Stimulated activated CD8-positive, alpha-beta memory T cell treated with anti-CD3 and anti-CD28 coated beads, Interleukin-15, amount 100 ng/mL, for 48 hours (primary cell): ENCODE measurements around the gene IMPDH2.
A peak's percentile ranks its signal among the peaks of the same experiment; 100 is the strongest.

Source experiments
- DNase-seq, 2 donors: peaks; one replicate each; pipeline ENCODE4 v3.0.0-alpha.2; 2020; ENCODE audit warnings: low read depth in 2 of 2

The IMPDH2 gene

DNA sequence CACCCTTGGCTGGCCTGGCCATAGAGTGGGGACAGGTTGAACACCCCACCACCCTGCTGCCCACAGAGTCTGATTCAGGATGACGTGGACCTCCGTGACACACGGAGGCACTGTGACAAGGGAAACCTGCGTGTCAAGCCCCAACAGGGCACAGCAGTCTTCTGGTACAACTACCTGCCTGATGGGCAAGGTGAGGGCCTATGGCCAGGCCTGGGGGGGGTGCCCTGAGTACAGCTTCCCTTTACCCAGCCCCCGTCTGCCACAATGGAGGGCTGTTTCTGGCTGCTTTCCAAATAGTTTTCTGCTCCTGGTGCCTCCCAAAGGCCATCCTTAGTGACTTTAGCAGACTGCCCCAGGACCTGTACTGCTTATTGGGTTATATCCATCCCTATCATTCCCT is 23.2 kb downstream of the IMPDH2 start:
- no peak for DNase-seq

DNA sequence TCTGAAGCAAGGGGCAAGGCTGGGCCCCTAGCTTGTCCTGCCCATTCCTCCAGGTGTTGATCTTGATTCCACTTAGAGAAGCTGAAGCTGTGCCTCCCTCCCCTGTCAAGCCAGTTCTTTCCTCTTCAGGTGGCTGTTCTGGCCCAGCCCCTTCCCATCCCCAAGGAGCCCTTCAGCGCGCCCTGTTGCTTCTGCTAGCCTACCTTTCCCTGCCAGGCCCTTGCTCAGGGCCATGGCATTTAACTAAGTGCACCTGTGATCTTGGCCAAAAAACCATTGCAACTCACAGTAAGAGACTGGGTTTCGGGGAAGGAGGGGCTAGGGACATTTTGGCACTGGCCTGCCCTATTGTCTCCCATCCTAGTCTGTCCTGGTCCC is 23.9 kb downstream of the IMPDH2 start:
- DNase-seq: no peak

DNA sequence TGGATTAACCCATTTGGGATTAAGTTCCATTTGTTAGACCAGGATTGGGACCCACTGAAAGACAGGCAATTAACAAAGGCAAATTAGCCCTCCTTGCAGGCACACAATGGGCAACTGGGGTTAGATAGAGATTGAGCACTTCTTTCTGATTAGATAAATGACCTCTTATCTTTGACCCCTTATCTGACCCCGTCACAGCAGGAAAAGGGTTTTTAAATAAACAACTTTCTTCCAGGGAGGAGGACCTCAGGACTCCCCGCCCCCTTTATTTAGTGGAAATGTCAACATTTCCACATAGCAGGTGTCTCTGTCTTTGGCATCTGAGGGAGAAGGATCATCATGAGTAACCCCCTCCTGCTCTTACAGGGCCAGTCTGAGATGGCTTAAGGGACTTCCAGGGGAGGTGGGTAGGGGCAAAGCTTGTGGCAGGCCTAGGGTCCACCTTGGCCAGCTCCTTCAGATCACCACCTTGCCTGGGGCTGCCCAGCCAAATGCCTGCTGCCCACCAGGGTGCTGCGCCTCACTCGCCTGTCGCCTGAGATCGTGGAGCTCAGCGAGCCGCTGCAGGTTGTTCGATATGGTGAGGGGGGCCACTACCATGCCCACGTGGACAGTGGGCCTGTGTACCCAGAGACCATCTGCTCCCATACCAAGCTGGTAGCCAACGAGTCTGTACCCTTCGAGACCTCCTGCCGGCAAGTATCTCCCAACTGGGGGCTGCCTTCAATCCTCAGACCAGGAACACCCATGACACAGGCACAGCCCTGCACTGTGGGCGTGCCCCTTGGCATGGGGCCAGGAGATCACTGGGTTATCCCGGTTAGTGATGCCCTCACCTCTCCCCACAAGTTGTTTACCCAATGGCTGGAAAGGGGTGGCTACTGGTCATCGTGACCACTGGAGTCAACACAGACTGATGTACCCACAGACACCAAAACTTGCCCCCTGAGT is 24.6 kb downstream of the IMPDH2 start:
- no peak for DNase-seq

DNA sequence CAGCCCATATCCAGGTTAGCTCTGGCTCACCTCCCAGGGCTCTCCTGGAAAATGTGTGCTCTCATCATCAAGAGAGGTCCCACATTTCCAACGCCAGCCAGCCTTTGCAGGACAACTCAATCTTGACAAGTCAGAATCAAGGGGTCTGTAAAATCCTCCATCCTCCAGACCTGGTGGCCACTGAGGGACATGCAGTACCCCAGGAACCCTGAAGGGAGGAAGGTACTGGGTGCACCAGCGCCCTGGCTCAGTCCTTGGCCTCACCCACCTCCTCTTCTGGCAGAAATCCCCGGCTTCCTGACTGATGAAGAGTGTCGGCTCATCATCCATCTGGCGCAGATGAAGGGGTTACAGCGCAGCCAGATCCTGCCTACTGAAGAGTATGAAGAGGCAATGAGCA is 28.0 kb downstream of the IMPDH2 start:
- no peak for DNase-seq

DNA sequence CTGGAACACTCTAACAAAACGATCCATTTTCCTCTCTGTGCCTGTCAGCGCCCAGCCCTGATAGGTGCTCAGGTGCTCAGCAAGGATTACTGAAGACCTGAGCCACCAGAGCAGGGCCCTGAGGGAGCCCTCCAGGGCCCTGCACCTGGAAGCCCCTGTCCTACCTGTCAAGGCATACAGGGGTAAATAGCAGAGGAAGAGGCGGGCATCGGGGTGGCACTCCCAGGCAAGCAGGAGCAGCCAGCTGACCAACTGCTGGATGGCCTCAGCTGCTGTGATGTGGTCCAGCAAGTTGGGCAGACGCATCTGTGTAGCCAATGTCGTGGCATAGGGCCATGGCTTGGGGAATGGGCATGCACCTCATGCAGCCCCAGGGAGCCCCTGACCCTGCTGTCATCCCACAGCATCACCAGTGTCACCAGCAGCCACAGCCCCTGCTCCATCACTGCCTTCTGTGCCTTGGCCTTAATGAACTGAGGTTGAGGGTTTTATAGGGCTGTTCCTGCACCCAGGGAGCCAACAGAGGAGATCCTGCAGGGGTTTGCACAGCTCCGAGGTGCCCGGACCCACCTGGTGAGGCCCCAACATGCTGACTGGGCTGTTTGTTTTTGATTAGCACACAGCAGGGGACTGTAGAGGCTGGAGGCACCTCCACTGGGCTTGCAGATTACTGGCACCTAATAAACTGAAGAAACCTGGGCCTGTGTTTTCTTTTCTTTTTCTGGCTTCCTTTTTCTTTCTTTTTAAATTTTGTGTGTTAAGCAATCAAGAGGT is 29.9 kb downstream of the IMPDH2 start:
- no peak for DNase-seq

DNA sequence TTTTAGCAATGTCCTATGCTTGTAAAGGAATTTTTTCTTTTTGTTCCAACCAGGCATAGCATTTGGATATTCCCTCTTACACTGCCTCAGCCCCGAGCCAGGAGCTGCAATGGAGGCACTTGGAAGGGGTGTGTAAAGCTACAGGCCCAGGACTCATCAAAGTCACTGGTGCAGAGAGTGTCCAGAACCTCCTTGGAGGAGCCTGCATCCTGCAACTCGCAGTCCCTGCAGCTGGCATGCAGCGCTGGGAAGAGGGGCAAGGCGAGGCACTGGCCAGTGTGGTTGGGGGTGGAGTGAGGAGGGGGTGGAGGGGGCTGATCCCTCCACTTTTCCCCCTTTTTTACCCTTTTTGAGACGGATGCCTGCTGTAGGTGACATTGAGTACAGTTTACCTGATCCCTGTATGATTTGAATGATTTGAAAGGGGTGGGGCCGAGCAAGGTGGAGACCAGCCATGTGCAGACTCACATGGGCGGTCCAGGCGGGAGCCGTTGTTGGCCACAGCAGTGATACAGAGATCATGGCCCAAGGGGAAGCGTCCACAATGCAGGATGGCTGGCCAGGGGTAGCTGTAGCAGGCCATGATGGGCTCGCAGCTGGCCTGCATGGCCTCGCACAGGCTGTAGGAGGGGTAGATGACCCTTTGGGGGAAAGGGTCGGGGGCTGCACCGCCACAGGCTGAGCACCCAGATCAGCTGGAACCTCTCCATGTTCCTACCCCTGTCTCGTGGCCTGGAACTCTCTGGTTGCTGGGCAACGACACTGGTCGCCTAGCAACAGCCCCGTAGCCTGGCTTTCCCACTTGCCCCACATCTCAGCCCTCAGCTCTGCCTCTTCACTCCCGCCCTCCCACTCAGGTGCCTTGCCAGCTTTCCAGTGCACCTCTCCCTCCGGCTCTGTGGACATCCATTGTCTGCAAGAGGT is 31.2 kb downstream of the IMPDH2 start:
- DNase-seq: no peak

DNA sequence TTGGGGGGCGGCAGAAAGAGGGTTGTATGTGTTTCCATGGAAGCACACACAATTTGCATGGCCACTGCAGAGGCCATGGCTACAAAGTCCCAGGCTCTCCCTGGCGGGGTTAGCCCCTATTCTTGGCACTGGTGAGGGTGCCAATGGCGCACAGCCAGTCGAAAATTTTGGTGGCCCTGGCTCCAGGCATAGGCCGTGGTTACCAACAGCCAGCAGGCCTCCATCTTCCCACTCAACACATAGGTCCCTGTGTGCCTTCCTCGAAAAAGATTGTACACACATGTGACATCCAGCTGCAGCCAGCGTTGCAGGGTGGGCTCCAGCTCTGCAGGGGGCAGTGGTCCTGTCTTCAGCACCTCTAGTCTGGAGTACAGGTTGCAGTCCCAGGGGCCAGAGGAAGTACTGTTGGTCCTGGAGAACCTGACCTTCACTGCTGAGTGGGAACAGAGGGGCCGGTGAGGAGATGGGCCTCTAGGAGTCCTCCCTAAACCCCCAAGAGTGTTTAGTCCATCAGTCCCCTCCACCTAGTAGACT is 32.0 kb downstream of the IMPDH2 start:
- DNase-seq: no peak

DNA sequence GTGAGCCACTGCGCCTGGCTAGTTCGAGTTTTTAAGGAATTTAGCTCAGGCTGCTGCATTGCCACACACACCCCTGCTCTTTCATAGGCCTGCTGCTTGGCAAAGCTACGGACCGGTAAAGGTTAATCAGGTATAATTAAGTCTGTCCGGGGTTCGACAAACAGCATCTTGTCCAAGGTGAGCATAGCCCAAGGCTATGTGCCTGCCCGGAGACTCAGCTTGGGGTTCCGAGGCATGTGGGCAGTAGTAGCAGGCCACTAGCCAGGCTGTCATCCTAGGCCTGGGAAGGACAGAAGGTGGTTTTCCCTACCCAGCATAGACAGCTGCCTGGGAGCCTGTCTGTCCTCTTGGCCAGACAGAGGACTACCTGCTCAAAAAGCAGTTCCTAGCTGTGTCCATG is 32.6 kb downstream of the IMPDH2 start:
- DNase-seq: no peak

DNA sequence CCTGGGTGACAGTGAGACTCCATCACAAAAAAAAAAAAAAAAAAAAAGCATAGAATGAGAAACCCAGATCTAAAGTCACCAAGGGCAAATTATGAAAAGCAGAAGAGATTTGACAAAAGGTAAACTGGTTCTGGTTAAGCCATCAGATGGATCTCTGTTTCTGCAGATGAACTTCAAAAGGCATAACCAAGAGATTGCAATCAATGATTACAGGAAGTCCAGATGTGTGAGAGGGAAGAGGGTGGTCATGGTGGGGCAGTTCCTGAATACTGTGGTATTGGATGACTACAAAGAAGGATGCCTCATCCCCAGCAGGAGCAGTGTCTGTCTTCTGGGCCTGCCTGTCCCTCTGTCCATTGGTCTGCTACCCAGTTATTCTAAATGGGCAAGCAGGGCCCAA is 35.4 kb downstream of the IMPDH2 start:
- no peak for DNase-seq

DNA sequence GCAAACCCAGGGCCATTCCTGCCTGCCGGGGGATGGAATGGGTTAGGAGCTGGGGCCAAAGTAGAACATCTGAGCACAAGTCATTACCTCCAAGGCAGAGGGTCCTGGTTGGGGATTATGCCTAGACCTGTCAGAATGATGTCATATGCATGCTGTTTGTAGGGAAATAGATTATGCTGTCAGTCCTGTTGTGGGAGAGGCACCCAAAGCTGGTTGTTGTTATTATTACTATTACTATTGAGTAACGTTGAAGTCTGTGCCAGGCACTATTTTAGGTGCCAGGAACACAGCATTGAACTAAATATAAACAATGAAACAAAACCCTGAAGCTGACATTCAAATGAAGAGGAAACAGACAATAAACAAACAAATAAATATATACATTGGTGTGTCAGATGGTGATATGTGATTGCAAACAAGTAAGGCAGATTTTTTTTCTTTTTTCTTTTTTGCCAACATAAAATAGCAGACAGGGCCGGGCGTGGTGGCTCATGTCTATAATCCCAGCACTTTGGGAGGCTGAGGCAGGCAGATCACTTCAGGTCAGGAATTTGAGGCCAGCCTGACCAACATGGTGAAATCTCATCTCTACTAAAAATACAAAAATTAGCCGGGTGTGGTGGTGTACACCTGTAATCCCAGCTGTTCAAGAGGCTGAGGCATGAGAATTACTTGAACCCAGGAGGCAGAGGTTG is 37.2 kb downstream of the IMPDH2 start:
- no peak for DNase-seq

DNA sequence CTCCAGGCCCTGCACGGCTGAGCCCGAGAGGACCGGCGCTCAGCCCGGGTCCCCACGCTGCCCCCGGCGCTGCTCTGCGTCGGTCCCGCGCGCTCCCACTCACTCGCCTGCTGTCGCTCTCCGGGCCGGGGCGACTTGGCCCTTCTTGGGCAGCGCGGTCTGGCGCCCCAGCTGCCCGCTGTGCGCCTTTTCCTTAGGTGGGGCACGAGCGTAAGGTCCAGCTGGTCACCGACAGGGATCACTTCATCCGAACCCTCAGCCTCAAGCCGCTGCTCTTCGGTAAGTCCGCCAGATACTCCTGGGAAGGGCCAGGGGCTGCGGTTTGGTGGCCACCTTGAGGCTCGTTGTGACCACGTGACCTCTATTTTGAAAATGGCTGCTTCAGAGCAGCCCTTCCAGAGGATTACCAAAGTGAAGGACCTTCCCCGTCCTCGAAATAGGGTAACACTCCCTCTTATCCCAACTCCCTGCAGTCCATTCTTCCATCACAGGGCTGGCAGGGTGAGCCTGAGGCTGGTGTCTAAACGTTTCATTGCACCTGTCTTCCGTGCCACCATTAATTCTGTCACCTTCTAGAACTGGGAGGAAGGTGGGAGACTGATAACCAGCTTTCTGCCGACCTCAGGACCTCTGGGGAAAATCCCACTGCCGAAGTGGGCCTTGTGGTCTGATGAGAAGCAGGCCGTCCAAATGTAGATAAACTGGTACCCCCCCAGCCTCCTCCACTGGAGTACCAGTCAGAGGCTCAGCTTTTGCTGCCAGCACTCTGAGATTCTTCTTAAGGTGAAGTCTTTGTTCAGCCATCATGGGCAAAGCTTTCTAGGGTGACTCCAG is 38.3 kb downstream of the IMPDH2 start:
- DNase-seq: no peak

DNA sequence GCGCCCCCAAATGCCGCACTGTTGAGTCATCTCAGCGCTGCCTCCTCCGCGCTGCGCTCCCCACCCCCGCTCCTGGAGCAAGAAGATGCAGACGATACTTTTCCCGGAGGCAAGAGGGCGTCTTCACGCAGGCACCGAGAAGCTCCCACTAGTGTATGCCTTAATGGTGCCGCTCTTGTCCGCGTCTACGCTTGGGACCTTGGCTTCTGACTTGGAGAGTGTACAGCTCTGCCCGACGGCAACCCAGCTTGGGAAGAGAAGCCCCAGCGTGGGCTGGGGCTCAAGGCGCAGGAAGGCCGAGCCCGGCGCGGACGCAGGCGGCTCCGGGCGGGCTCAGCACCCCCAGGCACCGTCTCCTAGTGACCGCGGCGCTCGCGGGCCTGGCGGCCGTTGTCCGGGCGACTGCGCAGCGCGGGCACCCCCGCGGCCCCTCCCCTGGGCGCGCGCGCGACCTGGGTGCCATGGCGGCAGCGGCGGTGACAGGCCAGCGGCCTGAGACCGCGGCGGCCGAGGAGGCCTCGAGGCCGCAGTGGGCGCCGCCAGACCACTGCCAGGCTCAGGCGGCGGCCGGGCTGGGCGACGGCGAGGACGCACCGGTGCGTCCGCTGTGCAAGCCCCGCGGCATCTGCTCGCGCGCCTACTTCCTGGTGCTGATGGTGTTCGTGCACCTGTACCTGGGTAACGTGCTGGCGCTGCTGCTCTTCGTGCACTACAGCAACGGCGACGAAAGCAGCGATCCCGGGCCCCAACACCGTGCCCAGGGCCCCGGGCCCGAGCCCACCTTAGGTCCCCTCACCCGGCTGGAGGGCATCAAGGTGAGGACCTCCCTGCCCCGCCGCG is 39.2 kb downstream of the IMPDH2 start, which contains the start of gene P4HTM:
P4HTM (plus strand) TSS at position 446 of the 840 bp plus-strand sequence; CDS start at position 462, 16 bp downstream.
- peak; percentile 82 to 83 for DNase-seq

DNA sequence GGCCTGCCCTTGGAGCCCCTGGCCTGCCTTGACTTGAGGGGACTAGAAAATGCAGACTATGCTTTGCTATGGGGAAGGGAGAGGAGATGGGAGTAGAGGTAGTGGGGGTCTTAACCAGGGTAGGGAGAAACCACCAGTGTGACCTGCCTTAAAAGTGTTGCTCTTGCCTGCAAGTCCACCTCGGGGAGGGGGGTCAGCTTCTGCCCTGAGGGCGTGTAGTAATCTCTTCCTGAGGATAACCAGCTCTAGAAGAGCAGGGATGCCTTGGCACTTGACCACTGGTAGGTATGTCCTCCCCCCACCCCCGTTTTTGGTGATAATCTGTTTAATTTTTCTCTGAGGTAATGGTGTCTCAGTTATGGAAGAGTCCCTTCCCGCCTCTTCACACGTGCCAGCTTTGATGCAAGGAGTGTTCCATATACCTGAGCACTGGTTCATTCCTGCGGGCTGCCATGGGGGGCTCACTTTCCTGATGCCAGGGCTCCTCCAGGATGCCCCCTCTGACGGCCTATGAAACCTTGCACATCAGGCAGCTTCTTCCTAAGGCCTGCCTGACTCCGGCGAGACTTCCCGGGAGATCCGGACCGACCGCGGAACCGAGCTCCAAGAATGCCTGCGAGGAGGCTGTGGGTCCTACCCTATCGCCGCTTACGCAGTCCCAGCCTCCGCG is 39.9 kb downstream of the IMPDH2 start:
- no peak for DNase-seq

DNA sequence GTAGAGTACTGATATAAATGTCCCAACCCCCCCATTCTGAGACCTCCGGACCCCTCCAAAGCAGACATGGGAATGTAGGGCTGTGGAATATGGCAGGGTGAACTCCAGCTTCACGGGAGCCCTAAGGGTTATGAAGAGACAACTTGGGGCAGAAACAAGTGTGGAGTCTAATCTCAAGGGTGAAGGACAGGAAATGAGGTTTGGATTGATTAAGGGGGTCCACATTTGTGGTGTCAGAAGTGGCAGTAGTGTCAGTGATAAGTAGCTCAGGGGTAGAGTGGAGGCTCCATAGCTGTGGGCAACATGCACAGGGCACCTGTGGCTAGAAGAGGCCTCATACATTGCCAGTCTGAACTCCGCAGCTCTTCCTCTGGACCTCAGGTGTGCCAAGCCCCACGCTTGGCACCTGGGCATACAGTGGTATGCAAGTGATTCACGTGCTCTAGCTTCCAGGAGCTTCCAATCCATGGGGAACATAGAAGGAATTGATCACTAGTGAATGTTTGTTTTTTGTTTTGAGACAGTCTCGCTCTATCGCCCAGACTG is 43.3 kb downstream of the IMPDH2 start:
- DNase-seq: no peak

DNA sequence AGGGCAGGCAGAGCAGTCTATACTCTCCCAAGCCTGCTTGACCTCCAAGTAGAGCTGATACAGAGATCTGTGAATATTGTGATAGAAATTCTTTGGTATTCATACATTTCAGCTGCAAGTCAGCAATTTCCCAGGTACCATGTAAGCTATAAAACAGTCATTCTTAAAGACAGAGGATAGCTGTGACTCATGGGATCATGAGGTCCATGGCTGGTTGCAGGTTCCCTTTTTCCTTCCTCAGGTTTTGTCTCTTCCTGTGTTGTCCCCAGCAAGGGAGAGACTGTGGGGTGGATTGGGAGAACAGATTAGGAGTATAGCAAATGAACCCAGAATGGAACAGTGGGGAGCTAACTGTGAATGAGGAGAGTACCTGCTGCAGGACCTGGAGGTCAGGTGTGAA is 44.5 kb downstream of the IMPDH2 start:
- DNase-seq: no peak

DNA sequence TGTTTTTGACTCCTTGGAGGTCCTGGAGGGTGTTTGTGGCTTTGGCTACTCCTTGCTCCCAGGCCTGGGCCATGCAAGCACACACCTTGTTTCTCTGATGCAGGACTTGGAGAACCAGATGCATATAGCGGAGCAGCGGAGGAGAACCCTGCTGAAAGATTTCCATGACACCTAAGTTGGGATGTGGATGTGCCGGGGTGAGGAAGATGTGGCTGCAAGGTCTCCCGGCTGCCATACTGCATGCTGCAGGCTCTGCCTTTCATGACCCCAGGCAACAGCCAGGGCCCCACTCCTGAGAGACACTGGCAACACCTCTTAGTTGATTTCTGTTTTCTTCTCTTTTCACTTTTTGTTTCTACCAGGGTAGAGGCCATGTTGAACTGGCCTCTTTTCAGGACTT is 46.1 kb downstream of the IMPDH2 start:
- DNase-seq: no peak

DNA sequence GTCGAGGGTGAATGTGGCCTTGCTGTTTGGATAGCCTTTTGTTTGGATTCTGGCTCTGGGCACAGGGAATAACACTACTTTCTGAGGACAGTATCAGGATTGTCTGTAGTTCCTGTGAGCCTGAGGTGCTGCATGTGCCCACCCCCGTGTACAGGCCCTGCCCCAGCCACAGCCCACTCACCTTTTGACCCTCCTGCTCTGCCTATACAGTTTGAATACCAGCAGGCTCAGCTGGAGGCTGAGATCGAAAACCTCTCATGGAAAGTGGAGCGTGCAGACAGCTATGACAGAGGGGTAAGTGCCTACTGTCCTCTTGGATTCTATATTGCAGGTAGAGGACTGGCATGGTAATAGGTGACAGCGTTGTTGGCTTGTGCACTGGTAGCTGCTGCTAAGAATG is 46.5 kb downstream of the IMPDH2 start:
- no peak for DNase-seq

DNA sequence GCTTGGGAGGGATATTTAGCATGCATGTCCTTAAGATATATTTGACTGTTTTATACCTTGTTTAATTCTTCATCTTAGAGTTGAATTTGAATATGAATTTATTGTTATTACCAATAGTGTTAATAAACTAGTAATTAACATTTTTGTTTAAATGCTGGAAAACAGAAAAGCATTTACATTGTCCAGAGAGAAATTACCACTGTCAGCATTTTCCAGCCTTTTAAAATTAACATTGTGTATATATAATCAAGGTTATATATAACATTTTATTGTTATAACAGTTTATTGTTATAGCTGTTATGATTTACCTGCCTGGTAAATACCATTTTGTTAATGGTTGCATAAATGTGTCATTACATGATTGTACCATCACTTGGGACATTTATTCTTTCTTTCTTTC is 47.2 kb downstream of the IMPDH2 start:
- no peak for DNase-seq
